ENCODE data around the gene POU3F3.

Gene POU3F3

DNA sequence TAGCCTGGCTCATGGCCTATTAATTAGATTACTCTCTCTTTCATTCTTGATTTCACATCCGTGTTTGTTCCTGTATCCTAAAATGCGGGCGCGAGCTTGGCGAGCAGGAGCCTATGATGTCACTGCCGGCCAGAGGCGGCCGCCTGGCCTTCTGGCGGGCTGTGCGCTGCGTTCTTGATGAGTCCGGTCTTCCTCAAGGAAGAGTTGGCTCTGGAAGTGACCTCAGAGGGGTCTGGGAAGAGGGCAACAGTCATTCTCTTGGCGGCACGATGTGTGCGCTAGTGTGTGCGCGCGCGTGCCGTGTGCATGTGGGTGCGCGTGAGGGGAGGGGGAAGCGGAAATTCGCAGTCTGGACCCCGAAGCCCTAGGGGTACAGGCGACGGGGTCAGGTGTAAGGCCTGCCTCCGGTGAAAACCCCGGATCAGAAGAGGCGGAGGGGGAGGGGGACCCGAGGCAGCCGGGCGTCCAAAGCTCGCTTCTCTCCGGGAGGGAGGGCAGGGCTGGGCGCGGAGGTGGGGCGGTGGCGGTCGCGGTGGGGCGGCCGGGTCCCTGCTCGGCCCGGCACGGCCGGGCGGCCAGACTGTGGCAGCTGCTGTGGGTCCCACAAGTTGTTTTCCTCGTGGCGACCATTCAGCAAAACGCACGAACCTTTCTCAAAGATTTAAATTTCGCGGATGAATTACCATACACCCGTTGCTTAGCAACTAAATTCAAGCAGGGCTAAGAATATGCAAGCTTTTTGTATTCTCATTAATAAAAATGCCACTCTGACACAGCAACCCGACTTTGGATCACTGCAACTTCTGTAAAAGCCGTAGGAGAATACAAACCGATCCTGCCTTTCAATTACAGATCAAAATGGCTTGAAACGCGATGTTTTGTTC lies 8.4 kb downstream of the POU3F3 start:
- no peak for DNase-seq

DNA sequence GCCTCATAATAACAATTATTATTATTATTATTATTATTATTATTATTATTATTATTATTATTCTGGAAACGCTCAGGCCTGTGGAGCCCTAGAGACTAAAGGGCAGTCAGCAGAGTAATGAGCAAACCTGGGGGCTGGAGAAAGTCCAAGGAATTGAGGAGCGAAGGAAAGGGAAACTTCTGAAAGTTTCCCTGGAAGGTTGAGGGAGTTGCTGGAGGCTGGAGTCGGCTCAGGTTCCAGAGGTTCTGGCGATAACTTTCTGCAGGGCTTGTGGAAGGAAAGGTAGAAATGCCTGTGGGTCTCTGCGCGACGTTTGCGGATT lies 9.2 kb downstream of the POU3F3 start:
- DNase-seq, result no peak

DNA sequence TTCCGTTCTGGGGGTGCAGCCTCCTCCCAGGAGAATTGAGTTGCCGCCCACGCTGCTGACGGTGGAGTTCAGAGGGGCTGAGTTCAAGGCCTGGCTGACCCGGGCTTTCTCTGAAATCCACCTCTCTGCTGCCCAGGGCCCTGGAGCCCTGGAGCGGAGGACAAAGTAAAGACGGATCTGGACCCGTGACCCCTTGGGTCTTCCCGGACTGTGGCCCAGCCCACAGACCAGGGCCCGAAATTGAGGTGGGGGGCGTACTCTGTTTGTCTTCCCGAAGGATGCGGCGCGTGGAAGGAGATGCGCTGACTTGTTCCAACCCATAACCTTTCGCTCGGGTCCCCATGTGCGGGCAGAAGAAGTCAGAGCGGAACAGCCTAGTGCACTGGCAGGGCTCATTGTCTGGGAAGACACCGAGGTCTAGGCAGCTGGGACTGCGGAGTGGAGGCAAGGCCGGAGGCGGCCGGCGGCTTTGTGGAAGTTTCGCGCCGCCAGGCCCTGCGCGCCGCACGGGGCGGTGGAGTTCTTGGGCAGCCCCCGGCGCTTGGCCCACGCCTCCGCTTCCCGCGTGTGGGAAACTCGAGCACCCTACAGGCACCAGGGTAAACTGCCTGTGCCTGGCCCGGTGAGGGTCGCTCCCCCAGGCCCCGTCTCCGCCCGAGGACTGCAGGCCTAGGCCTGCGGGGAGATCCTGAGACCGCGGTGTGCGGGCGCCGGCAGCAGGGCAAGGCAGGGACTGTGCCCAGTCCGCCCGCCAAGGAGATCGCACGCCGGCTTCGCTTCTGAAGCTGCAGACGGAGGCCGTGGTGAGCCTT lies 9.8 kb downstream of the POU3F3 start:
- DNase-seq, result no peak

DNA sequence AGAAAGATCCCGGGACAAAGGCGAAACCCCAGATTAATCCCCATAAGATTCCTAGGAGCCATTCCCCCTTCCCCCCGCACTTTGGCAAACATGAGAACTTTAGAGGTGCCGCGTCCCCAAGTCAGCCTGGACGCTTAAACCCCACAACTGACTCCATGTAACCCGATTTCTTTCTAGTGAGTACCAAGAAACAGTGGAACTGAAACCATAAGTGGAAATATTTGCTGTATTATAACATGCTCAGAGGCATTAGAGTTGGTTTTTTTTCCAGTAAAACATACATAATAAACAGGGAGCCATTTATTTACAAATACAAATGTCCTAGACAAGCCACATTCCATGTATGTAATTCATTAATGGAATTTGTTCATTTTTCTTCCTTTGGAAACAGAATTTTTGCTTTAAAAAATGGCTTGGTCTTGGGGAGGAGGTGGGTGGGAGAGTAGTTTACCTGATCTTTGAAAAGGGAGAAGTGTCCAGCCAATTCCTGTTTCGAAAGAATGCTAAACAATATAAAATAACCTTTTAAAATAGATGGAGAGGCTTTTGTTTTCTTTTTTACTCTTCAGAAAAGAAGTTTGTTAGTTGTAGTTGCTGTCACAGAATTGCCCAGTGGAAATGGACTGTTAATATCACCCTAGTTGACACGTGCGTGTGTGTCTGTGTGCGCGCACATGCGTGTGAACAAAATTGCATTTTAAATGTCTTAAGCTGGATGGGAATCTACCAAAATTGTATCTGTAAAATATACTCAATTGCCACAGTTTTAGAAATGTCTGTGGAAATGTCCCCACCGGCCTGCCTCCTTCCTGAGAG lies 10.6 kb downstream of the POU3F3 start:
- no peak for DNase-seq

DNA sequence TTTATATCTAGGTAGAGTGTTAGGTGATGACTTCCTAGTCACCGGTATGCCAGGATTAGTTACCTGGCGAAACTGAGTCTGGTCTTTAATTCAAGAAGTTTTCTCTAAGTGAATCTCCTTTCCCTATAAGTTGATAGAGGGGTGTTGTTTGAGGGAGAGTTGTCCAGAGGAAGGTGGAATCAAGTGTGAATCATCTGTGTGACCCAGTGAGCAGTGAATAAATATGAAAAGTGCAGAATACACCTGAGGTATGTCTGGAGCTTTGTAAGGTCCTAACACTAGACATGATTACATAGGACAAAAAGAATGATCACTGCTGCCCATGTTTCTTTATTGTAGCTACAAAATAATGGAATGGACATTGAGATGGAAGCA lies 11.2 kb downstream of the POU3F3 start:
- DNase-seq, result no peak

DNA sequence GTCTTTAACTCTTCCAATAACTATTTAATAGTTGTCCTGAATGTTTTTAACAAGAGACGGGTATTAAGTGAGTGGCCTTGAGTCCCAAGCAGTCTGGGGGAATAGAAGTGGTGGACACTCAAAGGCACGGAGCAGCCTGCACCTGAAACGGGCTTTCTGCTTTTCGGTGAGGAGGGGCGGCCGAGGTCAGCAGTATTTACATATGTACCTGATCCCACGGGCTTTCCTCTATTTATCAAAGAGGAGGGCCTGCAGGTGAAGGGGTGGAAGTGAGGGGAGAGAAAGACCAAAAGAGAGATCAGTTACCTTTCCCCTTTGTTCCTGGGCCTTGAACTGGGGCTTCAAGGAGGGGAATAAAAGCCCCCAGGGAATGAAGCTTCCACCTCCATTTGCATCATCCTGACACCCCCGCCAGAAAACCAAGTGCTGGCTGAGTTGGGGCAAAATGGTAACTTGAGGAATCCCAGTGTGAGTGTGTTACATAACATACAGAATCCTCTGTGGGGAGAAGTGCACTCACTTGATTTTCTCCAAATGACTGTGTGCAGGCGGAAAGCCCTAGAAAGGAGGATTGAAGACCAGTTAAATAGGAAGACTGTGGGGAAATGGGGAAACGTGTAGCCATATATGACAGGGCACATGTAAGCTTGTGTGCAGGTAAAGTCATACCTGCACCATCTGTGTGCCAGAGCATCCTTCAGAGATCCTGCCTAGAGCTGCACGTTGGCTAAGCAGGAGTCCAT lies 12.4 kb downstream of the POU3F3 start:
- no peak for DNase-seq

DNA sequence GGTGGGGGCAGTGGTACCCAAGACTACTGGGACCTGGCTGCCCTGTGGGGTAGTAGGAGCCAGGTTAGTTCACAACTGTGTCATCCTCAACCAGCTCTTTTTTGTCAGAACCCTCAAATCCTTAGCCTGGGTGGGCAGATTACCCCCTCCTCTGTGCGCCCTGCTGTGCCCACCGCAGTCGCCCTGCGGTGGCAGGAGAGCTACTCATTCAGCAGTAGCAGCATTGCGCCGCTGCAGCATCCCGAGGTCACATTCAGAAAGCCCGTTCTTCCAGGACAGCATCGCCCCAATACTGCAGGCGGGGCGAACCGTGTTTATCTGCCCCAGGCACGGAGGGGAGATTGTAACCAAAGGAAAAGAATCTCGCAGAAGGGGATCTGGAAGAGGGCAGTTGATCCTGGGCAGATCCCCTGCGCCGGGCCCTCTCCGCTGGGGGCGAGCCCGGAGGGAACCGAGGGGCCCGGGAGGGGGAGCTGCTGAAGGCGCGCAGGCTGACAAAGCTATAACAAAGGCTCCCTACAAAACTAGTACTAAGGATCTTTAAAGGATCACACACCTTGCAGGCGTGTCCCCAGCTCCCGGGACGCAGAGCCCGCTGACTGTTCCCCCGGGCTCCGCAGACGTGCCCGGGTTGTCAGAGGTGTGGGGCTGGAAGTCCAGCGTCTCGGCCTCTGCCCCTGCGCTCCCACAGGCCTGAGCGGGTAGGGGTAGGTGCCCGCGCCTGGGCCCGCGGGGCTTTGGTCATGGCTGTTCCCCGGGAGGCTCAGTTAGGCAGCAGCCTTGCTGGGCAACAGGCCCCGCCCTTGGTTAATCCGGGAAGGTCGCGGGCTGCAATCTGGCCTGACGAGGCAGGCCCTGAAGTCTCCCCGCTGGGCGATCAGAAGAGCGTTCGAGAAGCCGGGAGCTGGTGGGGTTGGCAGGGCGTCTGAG lies 13.2 kb downstream of the POU3F3 start:
- no peak for DNase-seq

DNA sequence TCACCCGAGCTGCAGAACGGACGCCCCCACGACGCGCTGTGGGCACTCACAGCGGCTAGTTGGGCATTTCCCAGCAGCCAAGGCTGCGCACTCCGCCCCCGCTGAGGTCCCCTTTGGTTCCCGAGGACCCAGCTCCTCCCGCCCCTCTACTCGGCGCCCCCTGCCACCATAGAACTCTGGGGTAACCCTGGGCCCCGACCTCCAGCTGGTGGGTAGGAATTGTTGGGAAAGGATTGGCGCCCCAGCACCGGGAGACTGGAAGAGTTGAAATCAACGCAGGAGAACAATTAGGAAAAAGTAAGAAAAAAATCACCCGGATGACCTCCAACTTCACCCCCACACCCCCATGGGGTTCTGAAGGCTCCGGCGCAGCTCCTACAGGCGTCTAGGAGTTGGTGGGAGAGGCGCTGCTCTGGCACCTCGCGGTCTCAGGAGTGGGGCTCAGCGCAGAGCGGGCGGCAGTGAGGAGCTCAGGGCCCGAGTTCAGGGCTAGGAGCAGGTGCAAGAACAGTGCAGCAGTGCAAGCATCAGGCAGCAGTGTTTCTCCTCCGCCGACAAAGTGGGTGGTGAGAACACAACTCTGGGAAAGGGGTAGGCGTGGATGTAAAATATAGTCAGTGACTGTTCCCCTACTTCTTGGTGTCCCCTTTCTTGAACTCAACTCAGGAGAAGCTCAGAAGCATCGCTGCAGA lies 14.0 kb downstream of the POU3F3 start:
- no peak for DNase-seq

DNA sequence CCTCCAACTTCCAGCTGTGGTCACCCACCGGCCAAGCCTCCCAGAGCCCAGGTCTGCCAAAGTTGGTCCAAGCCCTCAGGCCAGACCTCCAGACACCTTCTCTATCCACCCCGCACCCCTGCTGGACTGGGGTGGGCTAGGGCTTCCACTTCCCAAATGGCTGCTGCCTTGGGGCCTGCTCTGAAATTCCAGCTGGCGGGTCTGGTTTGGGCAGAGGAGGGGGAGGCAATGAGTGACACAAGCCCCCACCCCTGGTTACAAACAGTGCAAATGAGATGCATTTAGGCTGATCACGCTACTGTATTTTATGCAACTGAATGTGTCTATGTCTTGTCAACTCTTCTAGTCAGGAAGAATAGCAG lies 14.6 kb downstream of the POU3F3 start:
- no peak for DNase-seq

DNA sequence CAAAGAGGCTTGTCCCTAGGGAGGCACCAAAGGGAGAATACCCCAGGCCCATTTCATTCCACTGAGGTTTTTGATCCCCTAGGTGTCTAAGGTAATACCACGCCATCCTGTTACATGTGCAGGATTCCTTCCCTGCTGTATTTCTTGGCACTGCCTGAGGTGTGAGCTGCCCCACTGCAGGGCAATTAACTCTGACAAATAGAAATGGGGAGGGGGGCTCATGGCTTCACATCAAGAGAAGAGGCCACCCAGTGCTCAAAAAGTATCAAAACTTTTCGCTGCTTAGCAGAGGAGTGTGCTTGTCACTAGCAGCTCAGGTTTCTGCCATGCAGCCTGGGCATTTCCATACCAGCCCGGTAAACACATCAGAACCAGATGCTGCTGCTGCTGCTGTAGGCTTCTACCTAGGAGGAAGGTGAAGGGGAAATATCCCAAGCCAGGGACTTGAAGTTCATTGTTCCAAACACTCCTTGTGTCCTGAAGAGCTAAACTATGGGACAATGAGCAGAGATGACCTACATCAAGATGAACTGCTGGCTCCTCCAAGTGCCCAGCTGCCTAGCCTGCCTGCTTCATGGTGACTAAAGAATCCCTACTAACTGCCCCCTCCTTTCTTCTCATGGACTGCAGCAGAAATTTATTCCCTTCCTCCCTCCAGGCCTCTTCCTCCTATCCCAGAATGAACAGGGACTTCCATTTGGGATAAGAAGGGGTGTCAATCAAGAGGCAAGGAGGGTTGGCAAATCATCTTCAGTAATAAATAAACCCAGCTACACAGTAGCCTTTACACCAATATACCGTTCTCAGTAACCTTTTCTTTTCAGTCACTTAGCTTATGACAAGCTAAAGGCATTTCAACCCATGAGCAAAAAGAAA lies 16.4 kb downstream of the POU3F3 start:
- DNase-seq, result no peak

DNA sequence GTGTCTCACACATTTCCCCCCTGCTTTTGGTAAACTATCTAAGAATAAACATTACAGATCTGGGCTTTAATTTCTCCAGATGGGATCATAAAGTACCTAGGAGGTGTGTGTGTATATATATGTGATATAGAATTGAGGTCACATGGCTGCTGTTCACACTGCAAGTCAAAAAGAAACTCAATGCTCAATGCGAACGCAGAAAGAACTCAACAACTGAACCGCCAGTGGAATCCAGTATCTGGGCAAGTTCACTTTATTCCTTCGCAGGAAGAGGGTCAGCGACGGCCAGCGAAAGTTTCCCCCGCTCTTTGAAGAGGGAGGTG lies 17.7 kb downstream of the POU3F3 start:
- DNase-seq, result no peak

DNA sequence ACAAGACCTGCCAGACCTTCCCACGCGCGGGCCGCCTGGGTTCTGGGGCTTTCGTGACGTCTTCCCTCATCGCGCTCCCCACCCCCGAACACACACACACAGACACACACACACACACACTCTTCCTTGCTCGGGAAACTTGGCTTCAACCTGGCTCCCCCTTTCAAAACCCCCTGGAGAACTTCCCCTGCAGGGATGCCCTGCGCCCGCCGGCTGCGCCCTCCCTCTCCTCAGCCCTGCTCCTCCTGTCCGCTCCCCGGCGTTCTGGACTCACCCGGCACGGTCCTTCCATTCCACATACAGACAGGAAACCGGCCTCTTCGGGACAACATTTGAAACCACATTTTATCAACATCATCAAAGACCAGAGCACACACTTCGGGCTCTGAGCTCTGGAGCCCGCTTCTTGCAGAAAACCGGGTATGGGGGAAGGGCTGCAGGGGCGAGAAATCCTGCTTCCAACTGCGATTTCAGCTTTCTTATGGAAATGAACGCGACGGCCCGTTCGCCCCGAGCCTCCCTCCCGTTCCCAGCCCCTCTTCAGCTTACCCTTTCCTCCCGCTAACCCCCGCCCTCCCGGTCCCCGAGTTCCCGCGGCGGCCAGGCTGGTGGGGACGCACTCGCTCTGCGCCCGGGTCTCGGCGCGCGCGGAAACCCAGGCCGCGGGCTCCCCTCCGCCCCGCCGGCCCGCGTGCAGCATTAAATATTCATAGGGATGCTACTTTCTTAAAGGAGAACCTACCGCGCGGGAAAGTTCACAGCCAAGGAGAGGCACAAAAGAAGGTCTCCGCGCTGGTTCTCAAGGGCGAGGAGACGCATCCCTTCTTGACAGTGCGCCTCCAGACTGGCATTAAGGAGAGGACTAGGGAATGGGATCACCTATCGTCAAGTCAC lies 18.3 kb downstream of the POU3F3 start:
- DNase-seq, result no peak

DNA sequence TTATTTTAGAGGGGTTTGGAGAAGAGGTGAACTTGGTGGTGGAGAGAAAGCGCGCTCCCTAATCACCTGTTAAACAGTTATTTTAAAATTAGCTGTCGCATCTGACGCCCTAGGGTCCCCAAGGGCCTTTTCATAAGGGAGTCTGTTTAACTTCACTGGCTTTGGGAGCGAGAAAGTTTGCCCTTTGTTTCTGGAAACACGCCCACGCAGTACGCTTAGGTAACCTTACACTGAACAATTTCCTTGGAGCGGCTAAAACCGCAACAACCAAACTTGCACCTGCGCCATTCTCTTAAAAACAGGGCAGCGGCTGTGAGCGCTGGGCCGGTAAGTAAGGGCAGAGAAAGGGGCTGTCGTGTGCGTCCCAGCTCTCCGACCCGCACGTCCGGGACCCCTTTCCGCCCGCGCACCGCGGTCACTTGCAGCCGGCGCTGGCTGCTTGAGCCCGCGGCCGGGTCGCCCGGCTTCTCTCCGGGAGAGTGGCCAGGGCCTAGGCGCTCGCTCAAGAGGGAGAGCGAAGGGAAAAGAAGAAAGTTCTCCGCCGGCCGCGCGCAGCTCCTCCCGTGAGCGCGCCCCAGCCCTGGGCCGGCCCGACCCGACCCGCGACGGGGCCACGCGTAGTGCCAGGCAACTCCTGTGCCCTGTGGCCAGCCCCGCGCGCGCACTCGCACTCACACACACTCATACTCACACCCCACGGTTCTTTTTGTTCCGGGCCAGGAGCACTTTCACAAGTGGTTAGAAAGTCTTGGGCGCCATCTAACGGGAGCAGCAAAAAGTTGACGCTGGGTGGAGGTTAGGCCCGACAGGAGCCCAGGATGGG lies 19.2 kb downstream of the POU3F3 start:
- DNase-seq, result peak in 1 of 5 donors; percentile 43

DNA sequence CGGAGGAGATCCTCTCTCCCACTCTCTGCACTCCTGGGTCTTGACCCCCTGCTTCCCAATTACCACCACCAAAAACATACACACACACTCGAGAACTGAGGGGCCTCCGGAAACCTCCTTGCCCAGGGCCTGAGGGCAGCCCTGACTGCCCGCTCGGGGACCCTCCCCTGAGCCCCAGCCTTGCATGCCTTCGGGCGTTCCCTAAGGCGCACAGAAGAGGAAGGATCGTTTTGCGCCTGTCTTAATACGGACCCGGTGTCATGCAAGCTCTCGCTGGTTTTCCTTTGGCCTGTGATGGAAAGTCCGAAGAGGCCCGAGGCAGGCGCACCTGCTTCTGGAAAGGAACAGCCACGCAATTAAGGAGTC lies 19.8 kb downstream of the POU3F3 start:
- DNase-seq, result no peak

DNA sequence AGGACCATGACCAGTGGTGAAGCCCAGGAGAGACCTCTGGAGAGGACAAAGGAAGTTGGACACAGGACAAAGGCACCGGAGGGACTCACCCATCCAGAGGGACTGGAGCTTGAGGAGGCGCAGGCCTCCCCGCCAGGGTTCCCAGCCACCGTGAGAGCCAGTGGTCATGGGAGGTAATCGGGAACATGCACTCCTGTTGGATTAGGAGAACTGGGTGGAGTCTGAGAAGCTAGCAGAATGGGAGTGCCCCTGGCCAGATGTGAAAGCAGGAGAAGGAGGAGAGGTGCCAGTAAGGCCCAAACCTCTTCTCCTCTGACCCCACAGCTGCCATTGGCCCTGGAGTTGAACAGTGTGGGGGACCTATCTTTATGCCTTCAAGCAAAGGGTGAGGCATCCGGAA lies 20.3 kb downstream of the POU3F3 start:
- DNase-seq, result no peak

DNA sequence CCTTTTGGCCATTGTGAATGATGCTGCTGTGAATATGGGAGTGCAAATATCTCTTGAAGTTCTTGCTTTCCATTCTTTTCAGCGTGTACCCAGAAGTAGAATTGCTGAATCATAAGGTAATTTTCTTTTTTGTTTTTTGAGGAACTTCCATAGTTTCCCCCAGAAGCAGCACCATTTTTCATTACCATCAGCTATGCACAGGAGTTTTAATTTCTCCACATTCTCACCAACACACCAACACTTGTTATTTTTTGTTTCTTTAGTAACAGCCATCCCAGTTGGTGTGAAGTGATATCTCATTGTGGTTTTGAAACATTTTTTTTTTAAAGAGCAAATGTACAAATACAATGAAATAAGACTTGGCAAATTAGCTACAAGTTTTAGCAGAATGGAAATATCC lies 21.3 kb downstream of the POU3F3 start:
- DNase-seq, result no peak

DNA sequence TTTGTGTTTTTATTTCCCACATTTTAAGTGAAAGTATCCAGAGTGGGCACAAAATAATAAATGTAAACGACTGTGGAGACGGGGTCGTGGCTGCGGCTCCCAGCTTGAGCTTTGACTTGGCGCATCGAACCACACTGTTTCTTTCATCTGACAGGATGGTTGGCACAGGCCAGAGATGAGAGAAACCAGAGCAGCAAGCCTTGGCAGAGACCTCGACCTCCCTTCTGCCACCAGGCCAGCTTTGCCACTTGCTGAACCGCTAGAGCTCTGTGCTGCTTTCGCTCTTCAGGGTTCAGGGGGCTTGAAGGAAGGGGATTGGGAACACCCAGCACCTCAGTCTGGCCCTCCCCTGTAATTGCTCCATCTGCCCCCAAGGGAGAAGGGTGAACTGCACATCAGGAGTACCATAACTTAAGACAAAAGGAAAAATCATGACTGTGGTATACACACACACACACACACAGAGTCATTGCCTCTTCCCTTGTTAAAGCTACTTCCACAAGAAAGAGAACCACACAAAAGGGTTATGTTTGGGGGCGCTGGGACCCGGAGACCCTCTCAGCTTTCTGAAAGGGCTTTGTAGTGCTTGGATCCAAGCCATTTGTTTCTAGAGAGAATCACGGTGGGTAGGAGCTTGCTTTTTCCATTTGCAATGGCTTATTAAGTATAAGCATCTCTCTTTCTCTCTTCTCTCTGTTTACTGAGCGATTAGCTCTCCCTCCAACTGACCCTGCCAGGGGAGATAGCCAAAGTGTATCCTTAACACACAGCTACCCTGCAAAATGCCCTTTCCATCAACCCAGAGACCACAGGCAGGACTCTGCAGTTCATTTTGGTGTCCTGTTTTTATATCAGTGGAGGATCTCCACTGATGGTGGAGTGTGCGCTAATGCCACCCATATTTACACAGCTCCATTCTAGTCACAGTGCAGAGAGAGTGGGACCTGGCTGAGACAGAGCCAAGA lies 23.0 kb downstream of the POU3F3 start:
- no peak for DNase-seq
